ENCODE results near the gene FAM149B1.

DNA sequence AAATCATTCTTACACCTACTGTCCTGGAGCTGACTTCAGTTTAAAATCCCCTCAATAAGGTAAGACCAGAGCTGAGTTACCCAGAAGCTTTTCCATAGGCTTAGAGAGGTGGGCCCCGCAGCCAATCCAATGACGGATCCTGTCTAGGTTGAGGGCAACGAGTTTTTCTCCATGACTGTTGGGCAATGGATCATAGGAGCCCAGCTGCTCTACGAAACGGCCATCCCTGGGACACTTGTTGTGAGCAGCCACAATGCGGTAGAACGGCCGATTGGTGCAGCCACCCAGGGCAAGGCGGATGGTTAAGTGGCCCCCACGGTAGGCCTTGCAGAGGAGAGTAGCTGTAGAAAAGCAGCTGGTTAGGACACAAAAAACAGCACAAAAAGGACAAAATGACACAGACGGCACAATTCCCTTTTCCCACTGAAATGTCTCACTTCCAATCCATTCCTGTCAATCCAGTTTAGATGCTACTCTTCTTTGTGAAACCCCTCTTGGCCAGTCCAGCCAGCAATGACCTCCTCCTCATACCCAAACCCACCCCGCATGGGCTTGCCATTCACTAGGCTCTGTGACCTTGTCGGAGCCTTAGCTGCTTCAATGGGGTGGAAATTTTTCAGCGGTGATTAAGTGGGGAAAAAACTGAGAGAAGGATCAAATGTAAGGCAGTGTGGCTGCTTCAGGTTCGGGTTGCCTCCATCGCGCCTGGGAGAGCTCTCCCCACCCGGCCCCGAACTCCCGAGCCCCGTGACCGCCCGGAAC is 83.9 kb downstream of the FAM149B1 start:
- no peak for TF ChIP-seq CREB1 (IDR thresholded peaks at IDR 0.05)
- TF ChIP-seq CREB1 (CRISPR knock-in tag; IDR thresholded peaks at IDR 0.05) = no peak
- TF ChIP-seq, protein P1, sequence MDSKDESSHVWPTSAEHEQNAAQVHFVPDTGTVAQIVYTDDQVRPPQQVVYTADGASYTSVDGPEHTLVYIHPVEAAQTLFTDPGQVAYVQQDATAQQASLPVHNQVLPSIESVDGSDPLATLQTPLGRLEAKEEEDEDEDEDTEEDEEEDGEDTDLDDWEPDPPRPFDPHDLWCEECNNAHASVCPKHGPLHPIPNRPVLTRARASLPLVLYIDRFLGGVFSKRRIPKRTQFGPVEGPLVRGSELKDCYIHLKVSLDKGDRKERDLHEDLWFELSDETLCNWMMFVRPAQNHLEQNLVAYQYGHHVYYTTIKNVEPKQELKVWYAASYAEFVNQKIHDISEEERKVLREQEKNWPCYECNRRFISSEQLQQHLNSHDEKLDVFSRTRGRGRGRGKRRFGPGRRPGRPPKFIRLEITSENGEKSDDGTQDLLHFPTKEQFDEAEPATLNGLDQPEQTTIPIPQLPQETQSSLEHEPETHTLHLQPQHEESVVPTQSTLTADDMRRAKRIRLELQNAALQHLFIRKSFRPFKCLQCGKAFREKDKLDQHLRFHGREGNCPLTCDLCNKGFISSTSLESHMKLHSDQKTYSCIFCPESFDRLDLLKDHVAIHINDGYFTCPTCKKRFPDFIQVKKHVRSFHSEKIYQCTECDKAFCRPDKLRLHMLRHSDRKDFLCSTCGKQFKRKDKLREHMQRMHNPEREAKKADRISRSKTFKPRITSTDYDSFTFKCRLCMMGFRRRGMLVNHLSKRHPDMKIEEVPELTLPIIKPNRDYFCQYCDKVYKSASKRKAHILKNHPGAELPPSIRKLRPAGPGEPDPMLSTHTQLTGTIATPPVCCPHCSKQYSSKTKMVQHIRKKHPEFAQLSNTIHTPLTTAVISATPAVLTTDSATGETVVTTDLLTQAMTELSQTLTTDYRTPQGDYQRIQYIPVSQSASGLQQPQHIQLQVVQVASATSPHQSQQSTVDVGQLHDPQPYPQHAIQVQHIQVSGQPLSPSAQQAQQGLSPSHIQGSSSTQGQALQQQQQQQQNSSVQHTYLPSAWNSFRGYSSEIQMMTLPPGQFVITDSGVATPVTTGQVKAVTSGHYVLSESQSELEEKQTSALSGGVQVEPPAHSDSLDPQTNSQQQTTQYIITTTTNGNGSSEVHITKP (CRISPR knock-in tag; IDR thresholded peaks at IDR 0.05; ENCODE audit: low read depth) = no peak
- TF ChIP-seq PTBP1 (IDR thresholded peaks at IDR 0.05; ENCODE audit: low read depth, low read length, poor library complexity, severe bottlenecking) = no peak
- no peak for TF ChIP-seq HNRNPH1 (optimal IDR thresholded peaks at IDR 0.05; ENCODE audit: low read depth, low read length)
- TF ChIP-seq CBFB (CRISPR knock-in tag; IDR thresholded peaks at IDR 0.05) = no peak
- no peak for TF ChIP-seq TP53 (CRISPR knock-in tag; conservative IDR thresholded peaks at IDR 0.05)
- TF ChIP-seq, protein P2, sequence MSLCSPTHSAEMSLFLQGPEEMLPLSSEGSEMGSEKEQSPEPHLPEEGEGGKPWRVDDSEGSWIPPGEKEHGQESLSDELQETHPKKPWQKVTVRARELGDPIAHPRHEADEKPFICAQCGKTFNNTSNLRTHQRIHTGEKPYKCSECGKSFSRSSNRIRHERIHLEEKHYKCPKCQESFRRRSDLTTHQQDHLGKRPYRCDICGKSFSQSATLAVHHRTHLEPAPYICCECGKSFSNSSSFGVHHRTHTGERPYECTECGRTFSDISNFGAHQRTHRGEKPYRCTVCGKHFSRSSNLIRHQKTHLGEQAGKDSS (CRISPR knock-in tag; IDR thresholded peaks at IDR 0.05; ENCODE audit: borderline replicate concordance, low read depth) = no peak
- TF ChIP-seq CENPT (CRISPR knock-in tag; IDR thresholded peaks at IDR 0.05; ENCODE audit: low read depth) = no peak
- TF ChIP-seq ELF1 (CRISPR knock-in tag; IDR thresholded peaks at IDR 0.05) = no peak
- TF ChIP-seq, protein P3, sequence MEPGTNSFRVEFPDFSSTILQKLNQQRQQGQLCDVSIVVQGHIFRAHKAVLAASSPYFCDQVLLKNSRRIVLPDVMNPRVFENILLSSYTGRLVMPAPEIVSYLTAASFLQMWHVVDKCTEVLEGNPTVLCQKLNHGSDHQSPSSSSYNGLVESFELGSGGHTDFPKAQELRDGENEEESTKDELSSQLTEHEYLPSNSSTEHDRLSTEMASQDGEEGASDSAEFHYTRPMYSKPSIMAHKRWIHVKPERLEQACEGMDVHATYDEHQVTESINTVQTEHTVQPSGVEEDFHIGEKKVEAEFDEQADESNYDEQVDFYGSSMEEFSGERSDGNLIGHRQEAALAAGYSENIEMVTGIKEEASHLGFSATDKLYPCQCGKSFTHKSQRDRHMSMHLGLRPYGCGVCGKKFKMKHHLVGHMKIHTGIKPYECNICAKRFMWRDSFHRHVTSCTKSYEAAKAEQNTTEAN (CRISPR knock-in tag; conservative IDR thresholded peaks at IDR 0.05) = no peak
- TF ChIP-seq, protein P4, sequence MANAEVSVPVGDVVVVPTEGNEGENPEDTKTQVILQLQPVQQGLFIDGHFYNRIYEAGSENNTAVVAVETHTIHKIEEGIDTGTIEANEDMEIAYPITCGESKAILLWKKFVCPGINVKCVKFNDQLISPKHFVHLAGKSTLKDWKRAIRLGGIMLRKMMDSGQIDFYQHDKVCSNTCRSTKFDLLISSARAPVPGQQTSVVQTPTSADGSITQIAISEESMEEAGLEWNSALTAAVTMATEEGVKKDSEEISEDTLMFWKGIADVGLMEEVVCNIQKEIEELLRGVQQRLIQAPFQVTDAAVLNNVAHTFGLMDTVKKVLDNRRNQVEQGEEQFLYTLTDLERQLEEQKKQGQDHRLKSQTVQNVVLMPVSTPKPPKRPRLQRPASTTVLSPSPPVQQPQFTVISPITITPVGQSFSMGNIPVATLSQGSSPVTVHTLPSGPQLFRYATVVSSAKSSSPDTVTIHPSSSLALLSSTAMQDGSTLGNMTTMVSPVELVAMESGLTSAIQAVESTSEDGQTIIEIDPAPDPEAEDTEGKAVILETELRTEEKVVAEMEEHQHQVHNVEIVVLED (CRISPR knock-in tag; IDR thresholded peaks at IDR 0.05; ENCODE audit: borderline replicate concordance) = no peak
- TF ChIP-seq GATAD2A (CRISPR knock-in tag; IDR thresholded peaks at IDR 0.05) = no peak
- TF ChIP-seq NCOR1 (IDR thresholded peaks at IDR 0.05; ENCODE audit: borderline replicate concordance, low read length) = no peak

Data from HepG2 (cell line).